Measurements from ENCODE around the gene KCNIP1. TPM values are rescaled to one million over a fixed set of nuclear protein-coding genes. Genes with fewer than 3 reads are reported as not detected.

Gene KCNIP1
- polyA plus RNA-seq, 2 of the 4 experiments (the other 2 are of a cell fraction): not detected

DNA sequence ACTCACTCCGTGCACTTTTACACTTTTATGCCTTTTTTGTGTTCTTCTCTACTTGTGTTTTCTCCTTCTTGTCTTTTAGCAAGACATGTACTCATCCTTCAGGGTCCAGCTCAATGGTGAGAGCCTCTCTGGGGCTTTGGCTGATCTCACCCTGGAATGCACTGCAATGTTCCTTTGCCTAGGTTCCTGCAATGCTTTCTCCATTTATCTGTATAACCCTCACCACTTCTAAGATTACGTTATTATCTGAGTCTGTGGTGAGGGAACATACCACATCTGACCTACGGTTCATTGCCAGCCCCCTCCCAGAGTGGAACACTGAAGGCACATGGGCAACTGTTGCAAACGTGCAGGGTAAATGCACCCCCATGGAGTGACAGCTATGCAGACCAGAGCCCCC, 47.3 kb downstream of the KCNIP1 start:
- H3K9me3 ChIP-seq: peaks cover 4% of the 10 kb centered on the region; the same call in 1 of the 3 replicates
- no peak overlapping the region for H3K27ac ChIP-seq
- FAIRE-seq (no peak), DNase-seq (ENCODE audit: low read depth in 1 of 2, low spot score in 1 of 2) (no peak), ATAC-seq (no peak)
- no peaks in the 10 kb centered on the region for H3K4me1 ChIP-seq
- whole genome bisulfite sequencing (ENCODE audit: missing lambda C conversion rate): 43% methylated on average over 4 of the region's 4 CpGs
- CTCF ChIA-PET: interaction anchor here (1.1 kb wide), 2 partner anchors 10 to 12 kb away, joined by 3 read pairs; no protein-coding TSS in a partner anchor
- H3K4me3 ChIP-seq: no peak overlapping the region
- POLR2A ChIA-PET: no interaction called here
- TF ChIP-seq, protein P1, sequence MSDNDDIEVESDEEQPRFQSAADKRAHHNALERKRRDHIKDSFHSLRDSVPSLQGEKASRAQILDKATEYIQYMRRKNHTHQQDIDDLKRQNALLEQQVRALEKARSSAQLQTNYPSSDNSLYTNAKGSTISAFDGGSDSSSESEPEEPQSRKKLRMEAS (IDR thresholded peaks at IDR 0.05): no peak
- TF ChIP-seq JUNB (IDR thresholded peaks at IDR 0.05) (no peak), NPAS2 (CRISPR knock-in tag; IDR thresholded peaks at IDR 0.05; ENCODE audit: borderline replicate concordance) (no peak), JUN (IDR thresholded peaks at IDR 0.05) (no peak), EP300 (IDR thresholded peaks at IDR 0.05) (no peak), PHF8 (IDR thresholded peaks at IDR 0.05; ENCODE audit: borderline replicate concordance, low read depth) (no peak), CHD4 (IDR thresholded peaks at IDR 0.05; ENCODE audit: borderline replicate concordance) (no peak), HOXB13 (CRISPR knock-in tag; IDR thresholded peaks at IDR 0.05; ENCODE audit: low read depth) (no peak), RAD21 (conservative IDR thresholded peaks at IDR 0.05 in 1 of 2, IDR thresholded peaks at IDR 0.05 in 1 of 2) (no peak), EHF (CRISPR knock-in tag; IDR thresholded peaks at IDR 0.05) (no peak), FOSL2 (IDR thresholded peaks at IDR 0.05) (no peak), FOSL2 (CRISPR knock-in tag; IDR thresholded peaks at IDR 0.05) (no peak), RCOR1 (IDR thresholded peaks at IDR 0.05; ENCODE audit: low read depth, low read length) (no peak), HMGXB4 (CRISPR knock-in tag; IDR thresholded peaks at IDR 0.05; ENCODE audit: borderline replicate concordance) (no peak), RFX5 (IDR thresholded peaks at IDR 0.05) (no peak), KDM1A (IDR thresholded peaks at IDR 0.05; ENCODE audit: low read depth) (no peak), ATOH8 (CRISPR knock-in tag; IDR thresholded peaks at IDR 0.05; ENCODE audit: low read depth) (no peak), REST (IDR thresholded peaks at IDR 0.05) (no peak), EHMT2 (IDR thresholded peaks at IDR 0.05; ENCODE audit: low read depth) (no peak)
- no peak overlapping the region for H3K4me2 ChIP-seq

- Histone ChIP-seq H3K4me3 (no peak overlapping the region), H3K27ac (no peak overlapping the region), H3K4me1 (no peaks in the 10 kb centered on the region), H3K9me3 (no peaks in the 10 kb centered on the region), H3K4me2 (no peak overlapping the region)
- ATAC-seq: no peak
- 60% methylated on average over 7 of the region's 7 CpGs for WGBS (ENCODE audit: missing lambda C conversion rate)
- ChIA-PET POLR2A (no interaction called here), CTCF (interaction anchor here (1.1 kb wide), 1 partner anchor 12 kb away, joined by 3 read pairs; no protein-coding TSS in a partner anchor)
- no peak for DNase-seq (ENCODE audit: low read depth in 1 of 2, low spot score in 1 of 2)
- no peak for FAIRE-seq
- no peak for TF ChIP-seq TP53 (CRISPR knock-in tag; IDR thresholded peaks at IDR 0.05)
- TF ChIP-seq FOXS1 (CRISPR knock-in tag; IDR thresholded peaks at IDR 0.05): no peak
- TF ChIP-seq ESRRA (IDR thresholded peaks at IDR 0.05; ENCODE audit: borderline replicate concordance, low read length): no peak
- TF ChIP-seq MAZ (IDR thresholded peaks at IDR 0.05; ENCODE audit: borderline replicate concordance, low read depth, low read length): no peak
- TF ChIP-seq NR3C1 (IDR thresholded peaks at IDR 0.05): no peak
- TF ChIP-seq MYC (IDR thresholded peaks at IDR 0.05; ENCODE audit: borderline replicate concordance, low read length): no peak
- no peak for TF ChIP-seq RNF2 (IDR thresholded peaks at IDR 0.05; ENCODE audit: borderline replicate concordance, low read depth)
- TF ChIP-seq REST (IDR thresholded peaks at IDR 0.05): no peak
- TF ChIP-seq, protein P2, sequence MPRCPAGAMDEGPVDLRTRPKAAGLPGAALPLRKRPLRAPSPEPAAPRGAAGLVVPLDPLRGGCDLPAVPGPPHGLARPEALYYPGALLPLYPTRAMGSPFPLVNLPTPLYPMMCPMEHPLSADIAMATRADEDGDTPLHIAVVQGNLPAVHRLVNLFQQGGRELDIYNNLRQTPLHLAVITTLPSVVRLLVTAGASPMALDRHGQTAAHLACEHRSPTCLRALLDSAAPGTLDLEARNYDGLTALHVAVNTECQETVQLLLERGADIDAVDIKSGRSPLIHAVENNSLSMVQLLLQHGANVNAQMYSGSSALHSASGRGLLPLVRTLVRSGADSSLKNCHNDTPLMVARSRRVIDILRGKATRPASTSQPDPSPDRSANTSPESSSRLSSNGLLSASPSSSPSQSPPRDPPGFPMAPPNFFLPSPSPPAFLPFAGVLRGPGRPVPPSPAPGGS (IDR thresholded peaks at IDR 0.05): no peak
- no peak for TF ChIP-seq EHMT2 (IDR thresholded peaks at IDR 0.05; ENCODE audit: low read depth)
These were observed 47.8 kb downstream of the KCNIP1 start for GRCh38 chr5:170551622-170552021.
